Activated T-helper 1 cell treated with anti-CD3 and anti-CD28 coated beads, Interleukin-12 subunit alpha, Interleukin-12 subunit beta, Interleukin-2, Interleukin-4 antibody, amounts not matched to agents 30 ng/mL and 10 ng/mL and 1 ng/mL, durations not matched to agents 14 hours and 24 hours and 36 hours (primary cell): ENCODE data around the gene MYO10. TPM values are rescaled to one million over a fixed set of nuclear protein-coding genes. Genes with fewer than 3 reads are reported as not detected.
"Not testable (repeated sequence)": the region's sequence is repeated elsewhere in the genome, so short reads cannot be mapped to it uniquely, and the experiment has no call there.

Experiments
- DNase-seq: peaks from one replicate; pipeline ENCODE4 v3.0.0; 2021; ENCODE audit warnings: low spot score
- H3K27ac Mint-ChIP-seq: one replicate; pipeline ENCODE4 v1.8.0; 2021; ENCODE audit warnings: mild to moderate bottlenecking, mixed read lengths
- H3K27me3 Mint-ChIP-seq: one replicate; pipeline ENCODE4 v1.8.0; 2022; ENCODE audit warnings: mild to moderate bottlenecking, moderate library complexity, mixed read lengths; ENCODE audit not compliant: insufficient read depth
- H3K36me3 Mint-ChIP-seq: one replicate; pipeline ENCODE4 v1.8.0; 2021; ENCODE audit warnings: low read depth, mixed read lengths
- H3K4me1 Mint-ChIP-seq: one replicate; pipeline ENCODE4 v1.8.0; 2021; ENCODE audit warnings: low read depth, mixed read lengths
- H3K4me3 Mint-ChIP-seq: one replicate; pipeline ENCODE4 v1.8.0; 2021; ENCODE audit warnings: mild to moderate bottlenecking, moderate library complexity, mixed read lengths
- H3K9me3 Mint-ChIP-seq: one replicate; pipeline ENCODE4 v1.8.0; 2021; ENCODE audit warnings: mixed read lengths
- intact Hi-C: fragments of 100-400 bp; cut with micrococcal nuclease; formaldehyde crosslinking; loops from one replicate; pipeline ENCODE4 v1.15.1; 2024
- total RNA-seq: library from RNA; stranded (reverse); gene quantifications from 2 replicates; pipeline ENCODE4 v1.2.3, GENCODE V29; 2022

Gene MYO10
- total RNA-seq, 1 donor from 2014 or later: 0.41 TPM

DNA sequence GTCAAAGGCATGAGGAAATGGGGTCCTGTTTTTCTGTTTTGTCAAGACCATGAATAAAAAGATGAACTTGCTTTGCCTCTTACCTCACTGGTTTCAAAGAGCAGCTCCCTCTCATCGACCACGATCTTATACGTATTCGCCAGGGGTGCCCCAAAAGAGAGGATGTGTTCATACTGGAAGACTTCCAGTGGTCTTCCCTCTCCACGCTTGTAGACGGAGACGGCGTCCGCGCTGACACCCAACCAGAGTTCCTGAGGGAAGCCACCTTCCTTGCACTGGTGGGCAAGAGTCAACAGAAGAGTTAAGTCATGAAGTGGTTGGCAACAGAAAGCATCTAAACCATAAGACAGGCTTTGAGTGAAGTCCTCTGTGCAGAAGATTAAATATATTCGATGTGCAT is 267.9 kb downstream of the MYO10 start:
- peaks cover 3% of the 10 kb centered on the region for H3K27me3 Mint-ChIP-seq
- H3K27ac Mint-ChIP-seq: no peak overlapping the region
- no peaks in the 10 kb centered on the region for H3K4me1 Mint-ChIP-seq
- no peaks in the 10 kb centered on the region for H3K36me3 Mint-ChIP-seq
- no peak overlapping the region for H3K4me3 Mint-ChIP-seq
- no peak for DNase-seq
- no peaks in the 10 kb centered on the region for H3K9me3 Mint-ChIP-seq
- intact Hi-C loops: loop anchor here (5.0 kb wide), 1 partner anchor 116 kb away; no protein-coding TSS in a partner anchor

DNA sequence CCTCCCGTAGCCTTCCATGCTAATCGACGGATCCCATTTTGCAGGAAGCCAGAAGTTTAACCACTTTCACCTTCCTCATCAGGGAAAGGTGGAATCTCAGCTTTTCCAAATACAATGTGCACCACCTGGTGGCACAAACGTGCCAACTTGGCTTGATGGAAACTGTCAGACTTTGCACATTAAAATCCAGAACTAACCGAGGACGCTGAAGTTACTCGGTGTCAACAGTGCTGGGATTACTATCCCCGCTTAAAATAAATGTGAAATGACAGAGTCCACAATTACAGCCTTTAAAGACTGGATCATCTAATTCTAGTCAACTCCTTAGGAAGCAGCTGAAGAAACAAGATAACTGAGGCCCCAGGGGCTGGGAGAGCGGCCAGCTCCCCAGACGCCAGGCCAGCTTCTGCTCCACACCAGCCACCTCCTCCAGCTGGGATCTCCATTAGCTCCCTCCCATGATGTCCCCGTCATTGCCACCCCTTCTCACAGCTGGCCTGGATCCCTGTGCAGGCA is 269.1 kb downstream of the MYO10 start:
- Mint-ChIP-seq H3K9me3 (no peaks in the 10 kb centered on the region), H3K36me3 (no peaks in the 10 kb centered on the region), H3K27ac (no peak overlapping the region), H3K4me3 (no peak overlapping the region), H3K27me3 (peaks cover 3% of the 10 kb centered on the region), H3K4me1 (no peaks in the 10 kb centered on the region)
- intact Hi-C loops: loop anchor here (1.0 to 5.0 kb wide), 4 partner anchors 48 to 506 kb away; no protein-coding TSS in a partner anchor
- DNase-seq: no peak

DNA sequence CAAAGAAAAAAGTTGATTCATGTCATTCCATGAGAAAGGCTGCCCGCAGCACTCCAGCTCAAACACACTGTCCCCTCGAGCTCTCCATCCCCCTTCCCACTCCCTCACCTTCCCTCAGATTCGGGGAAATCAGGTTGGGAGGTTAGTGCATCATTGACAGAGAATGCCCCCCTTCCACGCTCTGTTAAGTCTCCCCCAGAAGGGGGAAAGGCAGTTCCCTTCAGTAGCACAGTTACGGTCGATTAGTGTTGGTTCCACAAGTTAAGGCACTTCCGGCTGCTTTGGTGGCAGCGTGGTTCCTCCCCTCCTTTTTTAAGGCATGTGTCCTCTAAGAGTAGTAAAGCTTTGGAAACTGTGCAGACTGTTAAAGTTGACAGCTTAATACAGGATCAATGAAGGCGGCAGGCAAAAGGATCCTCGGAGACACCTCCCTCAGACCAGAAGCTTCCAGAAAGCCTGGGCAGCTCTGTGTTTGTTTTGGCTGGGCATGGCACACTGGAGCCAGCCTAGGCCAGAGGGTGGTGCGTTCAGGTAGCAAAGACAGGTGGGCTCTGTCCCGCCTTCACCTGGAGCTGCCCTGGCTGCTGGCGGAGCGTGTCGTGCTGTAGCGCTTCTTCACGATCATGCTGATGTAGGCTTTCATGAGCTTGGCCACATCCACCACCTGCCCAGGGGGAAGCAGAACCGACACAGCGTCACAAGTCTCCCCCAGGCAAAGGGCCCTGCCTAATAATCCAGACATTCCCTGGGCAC is 269.8 kb downstream of the MYO10 start:
- no peaks in the 10 kb centered on the region for H3K9me3 Mint-ChIP-seq
- no peaks in the 10 kb centered on the region for H3K4me1 Mint-ChIP-seq
- no peaks in the 10 kb centered on the region for H3K36me3 Mint-ChIP-seq
- DNase-seq: no peak
- peaks cover 3% of the 10 kb centered on the region for H3K27me3 Mint-ChIP-seq
- intact Hi-C loops: loop anchor here (1.0 to 5.0 kb wide), 4 partner anchors 48 to 506 kb away; no protein-coding TSS in a partner anchor
- H3K27ac Mint-ChIP-seq: no peak overlapping the region
- H3K4me3 Mint-ChIP-seq: no peak overlapping the region

DNA sequence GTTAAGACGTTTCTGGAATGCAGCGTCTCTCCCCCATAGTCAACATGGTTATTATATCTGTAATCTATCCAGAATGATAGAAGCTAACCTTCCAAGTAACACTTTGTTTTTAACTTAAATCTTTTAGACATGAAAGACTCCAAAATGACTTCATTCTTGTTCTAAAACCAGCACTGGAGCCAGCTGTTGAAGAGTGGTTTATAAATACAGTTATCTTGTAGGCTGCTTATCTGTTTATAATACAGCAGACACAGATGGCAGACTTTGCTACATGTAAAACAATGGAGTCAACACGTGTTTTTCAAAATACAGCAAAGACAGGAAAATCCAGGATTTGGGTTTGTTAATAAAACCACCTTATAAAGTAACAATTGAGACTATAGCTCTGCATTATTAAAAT is 270.5 kb downstream of the MYO10 start:
- Mint-ChIP-seq H3K27me3 (peaks cover 3% of the 10 kb centered on the region), H3K9me3 (no peaks in the 10 kb centered on the region), H3K4me3 (no peak overlapping the region), H3K4me1 (no peaks in the 10 kb centered on the region), H3K27ac (no peak overlapping the region), H3K36me3 (no peaks in the 10 kb centered on the region)
- DNase-seq: no peak
- intact Hi-C loops: loop anchor here (5.0 kb wide), 1 partner anchor 113 kb away; no protein-coding TSS in a partner anchor

DNA sequence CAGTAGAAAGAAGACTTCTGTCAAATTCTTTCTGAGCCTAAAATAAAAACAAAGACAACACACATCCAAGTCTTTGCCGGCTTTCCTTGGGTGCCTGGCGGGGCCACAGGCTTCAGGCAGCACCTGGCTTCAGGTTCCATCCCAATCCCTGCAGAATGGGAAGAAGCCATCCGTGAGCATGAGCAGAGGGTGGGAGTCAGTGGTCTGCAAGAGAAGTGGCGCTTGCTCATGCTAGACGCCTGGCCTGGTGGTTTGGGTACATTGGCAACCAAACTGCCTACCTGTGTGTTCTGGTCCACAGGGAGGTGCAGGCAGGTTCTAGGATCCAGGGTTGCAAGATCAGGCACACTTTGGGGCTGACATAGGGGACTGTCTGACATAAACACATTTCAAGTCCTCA is 271.7 kb downstream of the MYO10 start:
- H3K4me1 Mint-ChIP-seq: no peaks in the 10 kb centered on the region
- H3K27me3 Mint-ChIP-seq: peaks cover 3% of the 10 kb centered on the region
- no peak for DNase-seq
- no peaks in the 10 kb centered on the region for H3K9me3 Mint-ChIP-seq
- H3K4me3 Mint-ChIP-seq: no peak overlapping the region
- intact Hi-C loops: no loop called here
- no peaks in the 10 kb centered on the region for H3K36me3 Mint-ChIP-seq
- H3K27ac Mint-ChIP-seq: no peak overlapping the region

DNA sequence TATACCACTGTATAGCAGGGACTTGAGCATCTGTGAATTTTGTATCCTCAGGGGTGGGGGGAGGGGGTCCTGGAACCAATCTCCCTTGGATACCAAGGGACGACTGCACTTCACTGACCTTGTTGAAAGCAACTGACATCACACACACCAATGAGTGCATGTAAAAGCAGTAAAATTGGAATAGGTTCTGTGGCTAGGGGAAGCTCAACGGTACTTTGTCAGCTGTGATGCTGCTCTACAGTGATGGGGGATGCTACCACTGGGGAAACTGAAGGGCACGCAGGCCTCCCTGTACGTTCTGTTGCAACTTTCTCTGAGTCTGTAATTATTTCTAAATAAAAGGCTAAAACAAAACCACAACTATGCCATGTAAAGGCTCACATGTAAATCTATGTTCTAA is 272.2 kb downstream of the MYO10 start:
- DNase-seq: no peak
- intact Hi-C loops: no loop called here
- Mint-ChIP-seq H3K27ac (no peak overlapping the region), H3K4me1 (no peaks in the 10 kb centered on the region), H3K27me3 (peaks cover 2% of the 10 kb centered on the region), H3K36me3 (no peaks in the 10 kb centered on the region), H3K9me3 (no peaks in the 10 kb centered on the region), H3K4me3 (no peak overlapping the region)

DNA sequence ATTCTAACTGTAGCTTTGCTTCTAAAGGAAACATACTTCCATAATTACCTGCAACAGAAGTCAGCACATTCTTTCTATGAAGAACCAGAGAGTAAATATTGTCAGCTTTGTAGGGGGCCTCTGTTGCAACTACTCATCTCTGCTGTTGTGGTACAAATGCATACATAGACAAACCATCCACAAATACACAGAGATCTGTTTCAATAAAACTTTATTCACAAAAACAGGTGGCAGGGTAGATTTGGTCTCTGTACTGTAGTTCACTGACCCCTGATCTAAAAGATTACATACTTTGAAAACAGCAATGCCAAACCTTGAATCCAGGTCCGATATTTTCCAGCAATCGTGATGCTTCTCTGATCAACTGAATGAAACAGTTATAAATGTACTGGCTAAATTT is 274.4 kb downstream of the MYO10 start:
- H3K4me1 Mint-ChIP-seq: no peaks in the 10 kb centered on the region

DNA sequence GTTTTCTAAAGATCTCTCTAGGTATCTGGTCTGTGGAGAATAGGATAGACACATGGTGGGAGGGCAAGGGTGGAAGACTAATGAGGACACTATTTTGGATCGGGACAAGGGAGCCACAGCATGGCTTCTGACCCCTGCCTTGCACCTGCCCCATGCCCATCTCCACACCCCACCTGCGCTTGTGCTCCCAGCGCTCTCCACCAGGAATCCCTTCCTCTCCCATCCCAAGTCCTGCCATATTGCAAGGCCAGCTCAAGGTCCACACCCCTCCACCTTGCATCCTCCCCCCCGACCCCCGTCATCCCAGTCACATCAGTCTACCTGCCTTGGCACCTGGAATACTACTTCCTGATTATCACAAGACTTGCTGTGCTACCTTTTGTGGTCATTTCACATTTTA is 275.1 kb downstream of the MYO10 start:
- Mint-ChIP-seq H3K4me3 (no peak overlapping the region), H3K9me3 (no peaks in the 10 kb centered on the region), H3K27ac (no peak overlapping the region), H3K27me3 (no peaks in the 10 kb centered on the region), H3K36me3 (no peaks in the 10 kb centered on the region), H3K4me1 (no peaks in the 10 kb centered on the region)
- no peak for DNase-seq
- intact Hi-C loops: no loop called here

More for the DNA sequence above, 274.4 kb downstream of the MYO10 start:
- Mint-ChIP-seq H3K36me3 (no peaks in the 10 kb centered on the region), H3K27ac (no peak overlapping the region), H3K27me3 (peaks cover 2% of the 10 kb centered on the region), H3K4me3 (no peak overlapping the region), H3K9me3 (no peaks in the 10 kb centered on the region)
- DNase-seq: no peak
- intact Hi-C loops: no loop called here

DNA sequence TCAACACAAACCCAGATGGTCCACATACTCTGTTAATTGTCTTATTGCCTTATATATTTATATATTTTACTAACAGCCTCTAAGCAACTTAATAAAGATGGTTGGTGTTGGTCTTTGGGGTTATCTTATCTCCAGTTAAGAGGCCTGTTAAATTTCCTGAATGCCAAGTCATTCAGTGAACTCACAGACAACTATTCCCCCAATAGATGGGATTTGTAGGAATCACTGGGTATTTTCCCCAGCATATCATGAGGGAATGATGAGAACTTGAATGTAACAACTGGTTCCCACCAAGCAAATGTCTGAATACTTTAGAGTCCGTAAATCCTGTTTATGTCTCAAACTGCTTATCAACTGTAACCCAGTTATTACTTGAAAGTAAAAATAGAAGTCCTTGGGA is 276.6 kb downstream of the MYO10 start:
- no peak overlapping the region for H3K4me3 Mint-ChIP-seq
- no peaks in the 10 kb centered on the region for H3K27me3 Mint-ChIP-seq
- no peak overlapping the region for H3K27ac Mint-ChIP-seq
- no peaks in the 10 kb centered on the region for H3K9me3 Mint-ChIP-seq
- intact Hi-C loops: no loop called here
- H3K4me1 Mint-ChIP-seq: no peaks in the 10 kb centered on the region
- H3K36me3 Mint-ChIP-seq: no peaks in the 10 kb centered on the region
- no peak for DNase-seq

DNA sequence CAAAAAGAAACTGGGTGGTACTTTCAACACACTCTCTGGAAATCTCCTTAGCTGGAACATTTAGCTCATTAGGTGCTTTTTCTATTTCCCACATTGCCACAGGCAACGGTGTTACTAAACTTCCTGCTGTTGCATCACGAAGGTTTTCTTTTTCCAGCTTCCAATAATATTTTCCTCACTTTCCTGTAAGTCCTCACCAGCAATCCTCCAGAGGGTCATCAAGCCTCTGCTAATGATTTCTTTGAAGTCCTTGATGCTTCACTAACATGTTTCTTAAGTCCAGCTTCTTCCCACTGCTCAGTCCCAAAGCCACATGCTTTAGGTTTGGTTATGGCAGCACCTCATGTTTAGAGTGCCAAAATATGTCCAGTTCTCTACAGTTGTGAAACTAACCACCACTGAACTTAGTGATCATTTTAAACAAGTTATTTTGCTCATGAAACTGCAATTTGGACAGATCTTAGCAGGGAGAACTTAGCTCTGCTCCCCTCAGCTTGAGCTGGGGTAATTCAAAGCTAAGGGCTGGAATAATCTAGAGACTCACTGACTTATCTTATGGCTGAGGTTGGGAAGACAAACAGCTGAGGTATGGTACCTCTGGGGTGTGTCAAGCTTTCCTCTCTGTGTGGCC is 279.4 kb downstream of the MYO10 start:
- no peaks in the 10 kb centered on the region for H3K36me3 Mint-ChIP-seq
- H3K4me1 Mint-ChIP-seq: no peaks in the 10 kb centered on the region
- DNase-seq: no peak
- H3K27ac Mint-ChIP-seq: no peak overlapping the region
- H3K9me3 Mint-ChIP-seq: no peaks in the 10 kb centered on the region
- no peak overlapping the region for H3K4me3 Mint-ChIP-seq
- no peaks in the 10 kb centered on the region for H3K27me3 Mint-ChIP-seq
- intact Hi-C loops: no loop called here

DNA sequence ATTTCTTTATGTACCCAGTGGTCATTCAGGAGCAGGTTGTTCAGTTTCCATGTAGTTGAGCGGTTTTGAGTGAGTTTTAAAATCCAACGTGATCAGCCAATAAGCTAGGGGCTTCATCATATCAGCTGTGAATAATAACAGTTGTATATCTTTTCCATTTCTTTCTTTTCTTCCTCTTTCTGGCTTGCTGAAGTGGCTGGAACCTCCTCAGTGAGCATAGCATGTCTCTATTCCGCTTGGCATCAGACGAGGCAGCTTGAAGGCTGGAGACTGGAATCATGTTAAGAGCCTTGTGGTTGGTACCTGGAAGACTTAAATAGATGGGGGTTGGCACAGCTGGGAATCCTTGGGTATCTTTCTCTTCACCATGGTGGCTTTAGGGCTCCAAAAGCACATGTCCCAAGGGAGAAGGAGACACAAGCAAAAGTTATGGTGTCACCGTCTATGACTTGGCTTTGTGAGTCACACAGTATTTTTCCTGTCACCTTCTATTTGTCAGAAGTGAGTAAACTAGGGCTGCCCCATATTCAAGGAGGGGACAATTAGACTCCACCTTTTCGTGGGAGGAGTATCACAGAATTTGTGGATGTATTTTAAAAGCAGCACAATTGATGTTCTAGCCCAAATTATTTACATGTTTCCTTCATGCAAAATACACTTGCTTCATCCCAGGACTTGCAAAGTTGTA is 281.3 kb downstream of the MYO10 start:
- Mint-ChIP-seq H3K4me3 (no peak overlapping the region), H3K4me1 (no peaks in the 10 kb centered on the region), H3K36me3 (no peaks in the 10 kb centered on the region), H3K27me3 (no peaks in the 10 kb centered on the region), H3K9me3 (peaks cover 3% of the 10 kb centered on the region), H3K27ac (peak overlapping the region; percentile 19)
- intact Hi-C loops: no loop called here
- no peak for DNase-seq

DNA sequence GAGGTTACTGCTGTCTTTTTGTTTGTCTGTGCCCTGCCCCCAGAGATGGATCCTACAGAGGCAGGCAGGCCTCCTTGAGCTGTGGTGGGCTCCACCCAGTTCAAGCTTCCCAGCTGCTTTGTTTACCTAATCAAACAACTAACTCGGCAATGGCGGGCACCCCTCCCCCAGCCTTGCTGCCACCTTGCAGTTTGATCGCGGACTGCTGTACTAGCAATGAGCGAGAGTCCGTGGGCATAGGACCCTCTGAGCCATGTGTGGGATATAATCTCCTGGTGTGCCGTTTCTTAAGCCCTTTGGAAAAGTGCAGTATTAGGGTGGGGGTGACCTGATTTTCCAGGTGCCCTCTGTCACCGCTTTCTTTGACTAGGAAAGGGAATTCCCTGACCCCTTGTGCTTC is 287.3 kb downstream of the MYO10 start:
- intact Hi-C loops, H3K9me3 Mint-ChIP-seq, DNase-seq, H3K4me3 Mint-ChIP-seq, H3K27me3 Mint-ChIP-seq, H3K27ac Mint-ChIP-seq, H3K4me1 Mint-ChIP-seq, H3K36me3 Mint-ChIP-seq: not testable (repeated sequence)
